Nephron (organoid): ENCODE measurements around the gene TFPT.

Source experiments
- H3K27ac Mint-ChIP-seq, 3 experiments: 2 replicates each; pipeline ENCODE4 v1.8.0; 2020; ENCODE audit warnings: mixed read lengths in 3 of 3, mild to moderate bottlenecking in 2 of 3, moderate library complexity in 1 of 3
- H3K27me3 Mint-ChIP-seq: 2 replicates; pipeline ENCODE4 v1.8.0; 2021; ENCODE audit warnings: low read depth, mild to moderate bottlenecking, moderate library complexity, mixed read lengths
- H3K36me3 Mint-ChIP-seq: 2 replicates; pipeline ENCODE4 v1.8.0; 2020; ENCODE audit warnings: low read depth, mixed read lengths
- H3K4me1 Mint-ChIP-seq: 2 replicates; pipeline ENCODE4 v1.8.0; 2020; ENCODE audit warnings: mixed read lengths
- H3K4me3 Mint-ChIP-seq, 3 experiments: 2 replicates each; pipeline ENCODE4 v1.8.0; 2020; ENCODE audit warnings: mild to moderate bottlenecking in 3 of 3, mixed read lengths in 3 of 3, moderate library complexity in 2 of 3
- H3K9me3 Mint-ChIP-seq: 2 replicates; pipeline ENCODE4 v1.8.0; 2020; ENCODE audit warnings: mixed read lengths
- CTCF ChIP-seq, 3 experiments: fragments of 200-600 bp; sonication (generic); IDR thresholded peaks; one replicate each; pipeline ENCODE4 v1.5.0; 2021; ENCODE audit warnings: antibody characterized with exemption in 3 of 3; ENCODE audit not compliant: unreplicated experiment in 3 of 3

The TFPT gene

GRCh38 chr19:54136864-54137698 is 21.6 kb upstream of the TFPT start:
- Mint-ChIP-seq H3K27me3 (no peaks in the 10 kb centered on the region), H3K9me3 (no peaks in the 10 kb centered on the region), H3K4me3 (peak overlapping the region; percentile 85 to 88 (median 87))

GRCh38 chr19:54136086-54136863 is 20.8 kb upstream of the TFPT start:
- Mint-ChIP-seq H3K27me3 (no peaks in the 10 kb centered on the region), H3K4me3 (peak overlapping the region; percentile 85 to 88 (median 87)), H3K4me1 (peaks cover 33% of the 10 kb centered on the region), H3K27ac (peak overlapping the region; percentile 37 to 79 (median 75)), H3K9me3 (no peaks in the 10 kb centered on the region), H3K36me3 (peaks cover 11% of the 10 kb centered on the region)
- no peak for TF ChIP-seq CTCF (IDR thresholded peaks at IDR 0.05; ENCODE audit: unreplicated experiment in 3 of 3)

More at GRCh38 chr19:54136864-54137698, 21.6 kb upstream of the TFPT start:
- H3K4me1 Mint-ChIP-seq: peaks cover 37% of the 10 kb centered on the region
- TF ChIP-seq CTCF (IDR thresholded peaks at IDR 0.05; ENCODE audit: unreplicated experiment in 3 of 3): no peak
- peaks cover 14% of the 10 kb centered on the region for H3K36me3 Mint-ChIP-seq
- H3K27ac Mint-ChIP-seq: peak overlapping the region; percentile 37 to 86 (median 75)

GRCh38 chr19:54133957-54134590 is 18.6 kb upstream of the TFPT start:
- H3K4me3 Mint-ChIP-seq: no peak overlapping the region
- no peaks in the 10 kb centered on the region for H3K9me3 Mint-ChIP-seq
- H3K4me1 Mint-ChIP-seq: peaks cover 15% of the 10 kb centered on the region
- no peak overlapping the region for H3K27ac Mint-ChIP-seq
- TF ChIP-seq CTCF (IDR thresholded peaks at IDR 0.05; ENCODE audit: unreplicated experiment in 3 of 3): no peak
- no peaks in the 10 kb centered on the region for H3K27me3 Mint-ChIP-seq
- H3K36me3 Mint-ChIP-seq: peaks cover 4% of the 10 kb centered on the region

GRCh38 chr19:54133312-54133956 is 18.0 kb upstream of the TFPT start:
- Mint-ChIP-seq H3K4me3 (no peak overlapping the region), H3K27ac (no peak overlapping the region), H3K9me3 (no peaks in the 10 kb centered on the region), H3K4me1 (peaks cover 11% of the 10 kb centered on the region), H3K27me3 (no peaks in the 10 kb centered on the region), H3K36me3 (peaks cover 4% of the 10 kb centered on the region)
- no peak for TF ChIP-seq CTCF (IDR thresholded peaks at IDR 0.05; ENCODE audit: unreplicated experiment in 3 of 3)

GRCh38 chr19:54129617-54129996 is 14.2 kb upstream of the TFPT start:
- H3K27me3 Mint-ChIP-seq: no peaks in the 10 kb centered on the region
- no peak overlapping the region for H3K4me3 Mint-ChIP-seq

More at GRCh38 chr19:54129617-54129996, 14.2 kb upstream of the TFPT start:
- no peak for TF ChIP-seq CTCF (IDR thresholded peaks at IDR 0.05; ENCODE audit: unreplicated experiment in 3 of 3)
- Mint-ChIP-seq H3K27ac (no peak overlapping the region), H3K36me3 (peaks cover 13% of the 10 kb centered on the region), H3K9me3 (no peaks in the 10 kb centered on the region), H3K4me1 (no peaks in the 10 kb centered on the region)
